GM19468 (cell line): Measurements from ENCODE around the gene MUC5AC.
"Not testable (repeated sequence)": the region's sequence is repeated elsewhere in the genome, so short reads cannot be mapped to it uniquely, and the experiment has no call there.

Experiments
- ATAC-seq: cut with Tn5 transposase; IDR thresholded peaks from one replicate; pipeline ENCODE4 v1.9.1; 2021; ENCODE audit warnings: mild to moderate bottlenecking, moderate library complexity, moderate number of reproducible peaks; ENCODE audit not compliant: unreplicated experiment; ENCODE audit errors: extremely low read depth

The MUC5AC gene

DNA sequence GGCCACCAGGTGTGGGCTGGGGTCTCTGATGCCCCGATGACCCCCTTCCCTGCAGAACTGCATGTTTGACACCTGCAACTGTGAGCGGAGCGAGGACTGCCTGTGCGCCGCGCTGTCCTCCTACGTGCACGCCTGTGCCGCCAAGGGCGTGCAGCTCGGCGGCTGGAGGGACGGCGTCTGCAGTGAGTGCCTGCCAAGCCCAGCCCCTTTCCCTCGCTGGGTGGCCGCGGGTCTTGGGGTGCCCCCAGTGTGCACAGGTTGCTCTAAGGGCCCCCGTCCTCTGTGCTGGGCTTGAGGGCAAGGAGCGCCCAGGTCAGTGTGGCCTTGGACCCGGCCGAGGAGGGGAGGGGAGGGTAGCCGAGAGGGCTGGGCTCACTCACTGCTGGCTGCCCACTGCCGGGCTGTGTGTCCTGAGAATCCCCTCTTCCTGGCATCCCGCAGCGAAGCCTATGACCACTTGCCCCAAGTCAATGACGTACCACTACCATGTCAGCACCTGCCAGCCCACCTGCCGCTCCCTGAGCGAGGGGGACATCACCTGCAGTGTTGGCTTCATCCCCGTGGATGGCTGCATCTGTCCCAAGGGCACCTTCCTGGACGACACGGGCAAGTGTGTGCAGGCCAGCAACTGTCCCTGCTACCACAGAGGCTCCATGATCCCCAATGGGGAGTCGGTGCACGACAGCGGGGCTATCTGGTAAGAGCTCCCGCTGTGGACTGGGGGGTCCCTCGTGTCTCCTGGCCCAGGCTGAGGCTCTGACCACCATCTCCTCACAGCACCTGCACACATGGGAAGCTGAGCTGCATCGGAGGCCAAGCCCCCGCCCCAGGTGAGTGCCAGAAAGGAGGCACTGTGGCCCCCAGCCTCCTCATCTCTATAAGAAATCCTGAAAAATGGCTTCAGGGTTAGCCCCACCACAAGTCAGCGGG, 17.0 kb downstream of the MUC5AC start:
- ATAC-seq = no peak

DNA sequence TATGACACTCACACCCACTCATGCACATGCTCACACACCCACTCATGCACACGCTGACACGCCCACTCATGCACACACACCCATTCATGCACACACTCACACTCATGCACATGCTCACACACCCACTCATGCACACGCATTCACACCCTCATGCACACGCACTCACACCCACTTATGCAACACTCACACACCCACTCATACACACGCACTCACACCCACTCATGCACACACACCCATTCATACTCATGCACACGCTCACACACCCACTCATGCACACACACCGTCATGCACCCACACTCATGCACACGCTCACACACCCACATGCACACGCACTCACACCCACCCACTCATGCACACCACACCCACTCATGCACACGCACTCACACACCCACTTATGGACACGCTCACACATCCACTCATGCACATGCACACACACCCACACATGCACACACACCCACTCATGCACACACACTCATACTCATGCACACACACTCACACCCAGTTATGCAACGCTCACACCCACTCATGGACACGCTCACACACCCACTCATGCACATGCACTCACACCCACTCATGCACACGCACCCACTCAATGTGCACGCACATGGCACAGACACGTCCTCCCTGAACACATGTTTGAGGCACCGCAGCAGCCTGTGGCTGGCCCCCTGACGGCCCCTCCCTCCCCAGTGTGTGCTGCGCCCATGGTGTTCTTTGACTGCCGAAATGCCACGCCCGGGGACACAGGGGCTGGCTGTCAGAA, 17.9 kb downstream of the MUC5AC start:
- ATAC-seq = no peak

- no peak for ATAC-seq
These were observed 18.7 kb downstream of the MUC5AC start for GRCh38 chr11:1176224-1177019.

DNA sequence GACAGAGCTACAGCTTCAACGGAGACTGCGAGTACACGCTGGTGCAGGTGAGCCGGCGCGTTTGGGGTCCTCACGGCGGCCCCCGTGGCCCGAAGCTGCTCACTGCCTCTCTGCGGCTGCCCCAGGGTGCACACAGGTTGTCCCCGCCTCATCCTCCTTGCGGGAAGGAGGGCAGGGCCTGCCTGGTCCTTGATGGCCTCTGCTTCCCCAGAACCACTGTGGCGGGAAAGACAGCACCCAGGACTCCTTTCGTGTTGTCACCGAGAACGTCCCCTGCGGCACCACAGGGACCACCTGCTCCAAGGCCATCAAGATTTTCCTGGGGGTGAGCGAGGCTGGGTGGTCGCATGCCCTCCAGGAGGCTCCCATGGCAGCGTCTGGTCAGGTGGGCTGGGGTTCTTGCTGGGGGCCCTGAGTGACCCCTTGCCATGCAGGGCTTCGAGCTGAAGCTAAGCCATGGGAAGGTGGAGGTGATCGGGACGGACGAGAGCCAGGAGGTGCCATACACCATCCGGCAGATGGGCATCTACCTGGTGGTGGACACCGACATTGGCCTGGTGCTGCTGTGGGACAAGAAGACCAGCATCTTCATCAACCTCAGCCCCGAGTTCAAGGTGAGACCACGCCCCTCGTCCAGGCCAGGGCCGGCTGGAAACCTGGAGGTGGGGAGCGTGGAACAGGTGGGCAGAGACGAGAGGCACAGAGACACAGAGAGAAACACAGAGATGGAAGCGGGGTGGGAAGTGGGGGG, 19.4 kb downstream of the MUC5AC start:
- no peak for ATAC-seq

GRCh38 chr11:1177771-1178090, 20.0 kb downstream of the MUC5AC start:
- no peak for ATAC-seq

- no peak for ATAC-seq
These were observed 20.6 kb downstream of the MUC5AC start for GRCh38 chr11:1178201-1178885.

GRCh38 chr11:1178906-1179305, 21.2 kb downstream of the MUC5AC start:
- no peak for ATAC-seq

- ATAC-seq = no peak
These were observed 21.9 kb downstream of the MUC5AC start for GRCh38 chr11:1179641-1180040.

- no peak for ATAC-seq
These were observed 22.4 kb downstream of the MUC5AC start for GRCh38 chr11:1180171-1180570.

DNA sequence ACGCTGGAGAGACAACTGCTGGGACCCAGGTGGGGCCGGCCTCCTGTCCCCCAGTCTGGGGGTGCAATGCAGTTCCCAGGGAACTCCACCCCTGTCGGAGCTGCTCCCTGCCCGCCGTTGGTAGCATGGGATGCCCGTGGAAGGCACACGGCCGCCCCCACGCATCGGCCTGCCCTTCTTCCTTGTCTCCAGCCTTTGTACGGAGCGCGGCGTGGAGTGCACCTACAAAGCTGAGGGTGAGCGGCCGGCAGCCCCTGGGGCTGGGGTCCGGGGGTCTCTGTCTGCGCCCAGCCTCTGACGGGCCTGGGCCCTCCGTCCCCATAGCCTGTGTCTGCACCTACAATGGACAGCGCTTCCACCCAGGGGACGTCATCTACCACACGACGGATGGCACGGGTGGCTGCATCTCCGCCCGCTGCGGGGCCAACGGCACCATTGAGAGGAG, 23.2 kb downstream of the MUC5AC start:
- no peak for ATAC-seq

GRCh38 chr11:1181420-1181819, 23.7 kb downstream of the MUC5AC start:
- ATAC-seq = no peak

DNA sequence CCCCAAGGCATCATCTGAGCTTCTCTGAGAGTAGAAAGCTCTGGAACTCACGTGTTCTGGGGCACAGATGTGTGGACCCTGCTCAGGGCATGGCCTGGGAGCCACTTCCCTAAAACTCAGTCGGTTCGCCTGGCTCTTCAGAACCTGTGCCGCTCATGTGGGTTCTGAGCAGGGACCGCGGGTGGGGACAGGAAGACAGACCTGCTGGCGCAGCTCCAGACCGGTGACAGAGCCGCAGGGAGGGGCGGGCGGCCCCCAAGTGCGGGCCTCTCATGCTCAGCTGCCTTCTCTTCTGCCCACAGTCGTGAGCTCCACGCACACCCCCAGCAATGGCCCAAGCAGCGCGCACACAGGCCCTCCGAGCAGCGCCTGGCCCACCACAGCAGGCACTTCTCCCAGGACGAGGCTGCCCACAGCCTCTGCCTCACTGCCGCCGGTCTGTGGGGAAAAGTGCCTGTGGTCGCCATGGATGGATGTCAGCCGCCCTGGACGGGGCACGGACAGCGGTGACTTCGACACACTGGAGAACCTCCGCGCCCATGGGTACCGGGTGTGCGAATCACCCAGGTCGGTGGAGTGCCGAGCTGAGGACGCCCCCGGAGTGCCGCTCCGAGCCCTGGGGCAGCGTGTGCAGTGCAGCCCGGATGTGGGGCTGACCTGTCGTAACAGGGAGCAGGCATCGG, 24.2 kb downstream of the MUC5AC start:
- no peak for ATAC-seq

GRCh38 chr11:1184139-1184538, 26.4 kb downstream of the MUC5AC start:
- not testable (repeated sequence) for ATAC-seq

DNA sequence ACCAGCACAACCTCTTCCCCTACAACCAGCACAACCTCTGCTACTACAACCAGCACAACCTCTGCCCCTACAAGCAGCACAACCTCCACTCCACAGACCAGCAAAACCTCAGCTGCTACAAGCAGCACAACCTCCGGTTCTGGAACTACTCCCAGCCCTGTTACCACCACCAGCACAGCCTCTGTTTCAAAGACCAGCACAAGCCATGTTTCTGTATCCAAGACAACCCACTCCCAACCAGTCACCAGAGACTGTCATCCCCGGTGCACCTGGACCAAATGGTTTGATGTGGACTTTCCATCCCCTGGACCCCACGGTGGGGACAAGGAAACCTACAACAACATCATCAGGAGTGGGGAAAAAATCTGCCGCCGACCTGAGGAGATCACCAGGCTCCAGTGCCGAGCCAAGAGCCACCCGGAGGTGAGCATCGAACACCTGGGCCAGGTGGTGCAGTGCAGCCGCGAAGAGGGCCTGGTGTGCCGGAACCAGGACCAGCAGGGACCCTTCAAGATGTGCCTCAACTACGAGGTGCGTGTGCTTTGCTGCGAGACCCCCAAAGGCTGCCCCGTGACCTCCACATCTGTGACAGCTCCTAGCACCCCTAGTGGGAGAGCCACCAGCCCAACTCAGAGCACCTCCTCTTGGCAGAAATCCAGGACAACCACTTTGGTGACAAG, 30.8 kb downstream of the MUC5AC start:
- not testable (repeated sequence) for ATAC-seq

DNA sequence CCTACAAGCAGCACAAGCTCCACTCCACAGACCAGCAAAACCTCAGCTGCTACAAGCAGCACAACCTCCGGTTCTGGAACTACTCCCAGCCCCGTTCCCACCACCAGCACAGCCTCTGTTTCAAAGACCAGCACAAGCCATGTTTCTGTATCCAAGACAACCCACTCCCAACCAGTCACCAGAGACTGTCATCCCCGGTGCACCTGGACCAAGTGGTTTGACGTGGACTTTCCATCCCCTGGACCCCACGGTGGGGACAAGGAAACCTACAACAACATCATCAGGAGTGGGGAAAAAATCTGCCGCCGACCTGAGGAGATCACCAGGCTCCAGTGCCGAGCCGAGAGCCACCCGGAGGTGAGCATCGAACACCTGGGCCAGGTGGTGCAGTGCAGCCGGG, 32.1 kb downstream of the MUC5AC start:
- ATAC-seq = not testable (repeated sequence)

DNA sequence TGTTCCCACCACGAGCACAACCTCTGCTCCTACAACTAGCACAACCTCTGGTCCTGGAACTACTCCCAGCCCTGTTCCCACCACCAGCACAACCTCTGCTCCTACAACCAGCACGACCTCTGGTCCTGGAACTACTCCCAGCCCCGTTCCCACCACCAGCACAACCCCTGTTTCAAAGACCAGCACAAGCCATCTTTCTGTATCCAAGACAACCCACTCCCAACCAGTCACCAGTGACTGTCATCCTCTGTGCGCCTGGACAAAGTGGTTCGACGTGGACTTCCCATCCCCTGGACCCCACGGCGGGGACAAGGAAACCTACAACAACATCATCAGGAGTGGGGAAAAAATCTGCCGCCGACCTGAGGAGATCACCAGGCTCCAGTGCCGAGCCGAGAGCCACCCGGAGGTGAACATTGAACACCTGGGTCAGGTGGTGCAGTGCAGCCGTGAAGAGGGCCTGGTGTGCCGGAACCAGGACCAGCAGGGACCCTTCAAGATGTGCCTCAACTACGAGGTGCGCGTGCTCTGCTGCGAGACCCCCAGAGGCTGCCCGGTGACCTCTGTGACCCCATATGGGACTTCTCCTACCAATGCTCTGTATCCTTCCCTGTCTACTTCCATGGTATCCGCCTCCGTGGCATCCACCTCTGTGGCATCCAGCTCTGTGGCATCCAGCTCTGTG, 34.2 kb downstream of the MUC5AC start:
- ATAC-seq = not testable (repeated sequence)

DNA sequence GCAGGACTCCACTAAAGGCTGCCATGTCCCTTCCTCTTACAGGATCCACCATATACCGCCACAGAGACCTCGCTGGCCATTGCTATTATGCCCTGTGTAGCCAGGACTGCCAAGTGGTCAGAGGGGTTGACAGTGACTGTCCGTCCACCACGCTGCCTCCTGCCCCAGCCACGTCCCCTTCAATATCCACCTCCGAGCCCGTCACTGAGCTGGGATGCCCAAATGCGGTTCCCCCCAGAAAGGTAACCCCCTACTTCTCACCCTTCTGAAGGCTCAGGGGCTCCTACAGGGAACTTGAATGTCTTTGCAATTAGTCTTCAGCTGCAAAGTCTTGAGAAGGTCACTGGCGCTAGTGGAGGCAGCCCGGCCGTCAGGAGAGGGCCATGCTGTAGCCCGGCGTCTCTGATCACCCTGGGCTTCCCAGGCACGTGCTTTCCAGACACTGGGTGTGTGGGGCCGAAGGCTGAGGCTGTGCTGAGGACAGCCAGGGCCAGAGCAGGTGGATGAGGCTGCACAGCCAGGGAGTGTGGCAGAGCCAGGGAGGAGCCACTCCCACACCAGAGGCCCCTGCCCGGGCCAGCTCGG, 35.1 kb downstream of the MUC5AC start:
- no peak for ATAC-seq
